Endothelial cell of umbilical vein (primary cell): ENCODE results near the gene SLC22A23. TPM values are rescaled to one million over a fixed set of nuclear protein-coding genes. Genes with fewer than 3 reads are reported as not detected.

ENCODE experiments used
- BruUV-seq: library from RNA; stranded (reverse); fragments of 400-500 nt; replicated peaks from 2 replicates; lab custom pipeline; 2021; lab: Mats Ljungman, UMichigan
- CTCF ChIA-PET: fragments of 300-600, 350-600 bp; sonication (Branson Sonifier 250); formaldehyde crosslinking; loops from one replicate; lab custom pipeline; 2021; ENCODE audit warnings: antibody characterized with exemption, inconsistent platforms; lab: Charles Lee
- POLR2A ChIA-PET: fragments of 300-600, 350-600 bp; sonication (Branson Sonifier 250); formaldehyde crosslinking; loops from one replicate; lab custom pipeline; 2021; ENCODE audit warnings: antibody characterized with exemption, inconsistent platforms; lab: Charles Lee
- DNase-seq: peaks from one replicate; pipeline ENCODE4 v3.0.0-alpha.2; 2011; ENCODE audit warnings: low read depth, low spot score
- FAIRE-seq: peaks from 2 replicates; lab custom pipeline; 2011; peaks lifted over from hg19 to GRCh38; lab: Jason Lieb, UNC
- H2AFZ ChIP-seq: 2 replicates; pipeline ENCODE4 v1.6.0; 2012; ENCODE audit warnings: low read depth, low read length, control low read depth, inconsistent platforms
- H3K27ac ChIP-seq: 2 replicates; pipeline ENCODE4 v1.5.1; 2011; ENCODE audit warnings: low read depth, mild to moderate bottlenecking, control low read depth, low read length, moderate library complexity; ENCODE audit not compliant: insufficient read depth
- H3K27me3 ChIP-seq, 2 experiments: 2 replicates each; pipeline versions ENCODE4 v1.6.0 to v1.6.1; 2011; ENCODE audit warnings: low read length in 2 of 2, mixed read lengths in 1 of 2; ENCODE audit not compliant: control insufficient read depth in 2 of 2, insufficient read depth in 2 of 2
- H3K36me3 ChIP-seq, 2 experiments: 2 replicates in 1 of 2; 3 replicates in 1 of 2; pipeline ENCODE4 v1.5.1; 2011; ENCODE audit warnings: low read length in 2 of 2, mild to moderate bottlenecking in 1 of 2, moderate library complexity in 1 of 2; ENCODE audit not compliant: control insufficient read depth in 2 of 2, insufficient read depth in 2 of 2; ENCODE audit errors: extremely low read depth in 1 of 2
- H3K4me1 ChIP-seq: 3 replicates; pipeline ENCODE4 v1.5.1; 2011; ENCODE audit warnings: mild to moderate bottlenecking, low read length; ENCODE audit not compliant: control insufficient read depth, insufficient read depth; ENCODE audit errors: extremely low read depth
- H3K4me2 ChIP-seq: 2 replicates; pipeline ENCODE4 v1.6.1; 2011; ENCODE audit warnings: low read length, control low read depth, mixed read lengths; ENCODE audit not compliant: insufficient read depth
- H3K4me3 ChIP-seq, 3 experiments: fragments of 200-600 bp in 1 of 3; sonication (generic), shearing (Covaris generic) in 1 of 3; replicated peaks in 1 of 3; 2 replicates each; pipeline ENCODE4 v1.5.1; 2011 to 2016; ENCODE audit warnings: control low read depth in 3 of 3, low read length in 3 of 3, mild to moderate bottlenecking in 2 of 3, inconsistent platforms in 1 of 3, low read depth in 1 of 3, moderate library complexity in 1 of 3; ENCODE audit not compliant: insufficient read depth in 1 of 3
- H3K79me2 ChIP-seq: 2 replicates; pipeline ENCODE4 v1.6.0; 2012; ENCODE audit warnings: low read length, inconsistent platforms; ENCODE audit not compliant: control insufficient read depth, insufficient read depth
- H3K9ac ChIP-seq: replicated peaks from 2 replicates; pipeline ENCODE3; 2011; ENCODE audit warnings: low read length, control low read depth; ENCODE audit not compliant: insufficient read depth; ENCODE audit errors: extremely low read depth
- H3K9me1 ChIP-seq: replicated peaks from 3 replicates; pipeline ENCODE4 v1.6.0; 2011; ENCODE audit warnings: mild to moderate bottlenecking, low read length; ENCODE audit not compliant: control insufficient read depth, insufficient read depth; ENCODE audit errors: extremely low read depth
- H3K9me3 ChIP-seq: replicated peaks from 2 replicates; pipeline ENCODE4 v1.5.1; 2012; ENCODE audit warnings: low read length, inconsistent platforms; ENCODE audit not compliant: control insufficient read depth, insufficient read depth
- H4K20me1 ChIP-seq: replicated peaks from 2 replicates; pipeline ENCODE3; 2011; ENCODE audit warnings: mild to moderate bottlenecking, low read length; ENCODE audit not compliant: control insufficient read depth, insufficient read depth; ENCODE audit errors: extremely low read depth
- EZH2 ChIP-seq: IDR thresholded peaks from 2 replicates; pipeline ENCODE4 v1.6.1; 2012; ENCODE audit warnings: borderline replicate concordance, low read depth, mild to moderate bottlenecking, moderate library complexity, low read length, inconsistent platforms; ENCODE audit not compliant: severe bottlenecking
- FOS ChIP-seq: IDR thresholded peaks from 2 replicates; pipeline ENCODE4 v1.6.1; 2011; ENCODE audit warnings: mild to moderate bottlenecking, low read length, moderate library complexity, borderline replicate concordance; ENCODE audit not compliant: insufficient read depth
- GATA2 ChIP-seq: IDR thresholded peaks from 2 replicates; pipeline ENCODE4 v1.7.0; 2011; ENCODE audit warnings: low read depth, mild to moderate bottlenecking, moderate library complexity, mixed read lengths, low read length; ENCODE audit not compliant: insufficient read length, insufficient read depth
- JUN ChIP-seq: IDR thresholded peaks from 2 replicates; pipeline ENCODE4 v1.6.1; 2011; ENCODE audit warnings: borderline replicate concordance, low read depth; ENCODE audit not compliant: insufficient read length, insufficient read depth
- MYC ChIP-seq: IDR thresholded peaks from one replicate; pipeline ENCODE4 v1.6.1; 2011; ENCODE audit warnings: mild to moderate bottlenecking, low read depth, low read length
- POLR2A ChIP-seq: IDR thresholded peaks from 2 replicates; pipeline ENCODE4 v1.6.1; 2012; ENCODE audit warnings: low read depth, mild to moderate bottlenecking, control low read depth, low read length
- POLR2AphosphoS5 ChIP-seq: IDR thresholded peaks from 2 replicates; pipeline ENCODE4 v1.6.1; 2012; ENCODE audit warnings: low read depth, mild to moderate bottlenecking, control low read depth, low read length, moderate library complexity; ENCODE audit not compliant: insufficient read depth
- dilution Hi-C: fragments of 300-500 bp; cut with MboI; formaldehyde crosslinking; loops from one replicate; pipeline ENCODE4 v1.15.0; 2019; ENCODE audit warnings: low sequenced_read_pairs; ENCODE audit not compliant: extremely low pct_ligation_motif_present
- intact Hi-C: fragments of 100-400 bp; cut with micrococcal nuclease; formaldehyde crosslinking; loops from one replicate; pipeline ENCODE4 v1.10.0; 2022
- polyA plus RNA-seq, 4 experiments: library from polyadenylated mRNA; depleted of rRNA in 3 of 4; stranded (reverse) in 3 of 4; unstranded in 1 of 4; fragments of >200 nt; gene quantifications; 2 replicates each; pipeline versions ENCODE4 v1.2.1 to v1.2.3, GENCODE V29; 2011 to 2012; ENCODE audit warnings: missing spikeins in 1 of 4
- total RNA-seq: library from RNA; stranded (reverse); gene quantifications from 2 replicates; pipeline ENCODE4 v1.2.3, GENCODE V29; 2021
- TF ChIP-seq, protein P1 (sequence below), 2 donors: IDR thresholded peaks; 1 replicate in 1 of 2; 2 replicates in 1 of 2; pipeline ENCODE4 v1.5.1; 2011; ENCODE audit warnings: low read length in 2 of 2, mild to moderate bottlenecking in 2 of 2, moderate library complexity in 2 of 2, control low read depth in 1 of 2, inconsistent platforms in 1 of 2, low read depth in 1 of 2; ENCODE audit not compliant: insufficient read depth in 1 of 2; ENCODE audit errors: extremely low read depth in 1 of 2
- TF ChIP-seq, protein P2 (sequence below): IDR thresholded peaks from 2 replicates; pipeline ENCODE4 v1.6.1; 2011; ENCODE audit not compliant: insufficient read depth, insufficient read length

Gene SLC22A23
- total and polyA plus RNA-seq, 2 donors (not counting 3 experiments of a cell fraction or from before 2014, with no cell fraction given) = 4.2 to 14.3 TPM

DNA sequence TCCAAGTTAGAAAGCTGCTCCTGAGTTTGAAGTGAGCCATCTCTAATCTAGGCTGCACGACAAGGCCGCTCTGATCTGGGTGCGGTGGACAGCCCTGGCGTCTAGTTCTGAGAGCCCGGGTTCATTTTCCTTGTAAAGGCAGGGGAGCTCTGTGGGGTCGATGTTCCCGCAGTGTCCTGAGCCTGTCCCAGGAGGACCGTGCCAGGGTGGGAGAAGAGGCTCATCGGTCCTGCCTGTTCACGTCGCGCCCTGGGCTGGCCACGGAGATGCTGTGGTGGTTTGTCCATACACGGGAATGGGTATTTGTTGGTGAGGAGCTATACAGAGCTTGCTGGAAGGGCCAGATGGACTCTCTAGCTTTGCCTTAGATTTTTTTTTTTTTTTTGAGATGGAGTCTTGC, 171.1 kb downstream of the SLC22A23 start:
- ChIA-PET CTCF (interaction anchor here (1.5 kb wide), 1 partner anchor 693 kb away, joined by 4 read pairs; no protein-coding TSS in a partner anchor), POLR2A (no interaction called here)
- Histone ChIP-seq H3K9ac (no peak overlapping the region), H3K4me2 (no peak overlapping the region), H3K36me3 (peaks cover 0 to 7% of the 10 kb centered on the region in 2 experiments), H3K9me1 (no peaks in the 10 kb centered on the region), H4K20me1 (no peaks in the 10 kb centered on the region), H3K4me1 (peaks cover 22% of the 10 kb centered on the region), H3K79me2 (no peaks in the 10 kb centered on the region), H3K9me3 (no peaks in the 10 kb centered on the region), H3K4me3 (no peak overlapping the region), H3K27me3 (no peaks in the 10 kb centered on the region), H2AFZ (no peak overlapping the region), H3K27ac (no peak overlapping the region)
- intact Hi-C loops = no loop called here
- DNase-seq (no peak), FAIRE-seq (no peak)
- BruUV-seq = no TSS peak
- TF ChIP-seq JUN = no peak
- TF ChIP-seq GATA2 = no peak
- TF ChIP-seq, protein P1, sequence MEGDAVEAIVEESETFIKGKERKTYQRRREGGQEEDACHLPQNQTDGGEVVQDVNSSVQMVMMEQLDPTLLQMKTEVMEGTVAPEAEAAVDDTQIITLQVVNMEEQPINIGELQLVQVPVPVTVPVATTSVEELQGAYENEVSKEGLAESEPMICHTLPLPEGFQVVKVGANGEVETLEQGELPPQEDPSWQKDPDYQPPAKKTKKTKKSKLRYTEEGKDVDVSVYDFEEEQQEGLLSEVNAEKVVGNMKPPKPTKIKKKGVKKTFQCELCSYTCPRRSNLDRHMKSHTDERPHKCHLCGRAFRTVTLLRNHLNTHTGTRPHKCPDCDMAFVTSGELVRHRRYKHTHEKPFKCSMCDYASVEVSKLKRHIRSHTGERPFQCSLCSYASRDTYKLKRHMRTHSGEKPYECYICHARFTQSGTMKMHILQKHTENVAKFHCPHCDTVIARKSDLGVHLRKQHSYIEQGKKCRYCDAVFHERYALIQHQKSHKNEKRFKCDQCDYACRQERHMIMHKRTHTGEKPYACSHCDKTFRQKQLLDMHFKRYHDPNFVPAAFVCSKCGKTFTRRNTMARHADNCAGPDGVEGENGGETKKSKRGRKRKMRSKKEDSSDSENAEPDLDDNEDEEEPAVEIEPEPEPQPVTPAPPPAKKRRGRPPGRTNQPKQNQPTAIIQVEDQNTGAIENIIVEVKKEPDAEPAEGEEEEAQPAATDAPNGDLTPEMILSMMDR (IDR thresholded peaks at IDR 0.05; ENCODE audit: extremely low read depth in 1 of 2, insufficient read depth in 1 of 2, low read depth in 1 of 2, low read length in 2 of 2) = no peak
- no peak for TF ChIP-seq MYC
- no peak for TF ChIP-seq POLR2A
- TF ChIP-seq EZH2 = no peak
- TF ChIP-seq, protein P2, sequence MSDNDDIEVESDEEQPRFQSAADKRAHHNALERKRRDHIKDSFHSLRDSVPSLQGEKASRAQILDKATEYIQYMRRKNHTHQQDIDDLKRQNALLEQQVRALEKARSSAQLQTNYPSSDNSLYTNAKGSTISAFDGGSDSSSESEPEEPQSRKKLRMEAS = no peak
- TF ChIP-seq POLR2AphosphoS5 = no peak
- no peak for TF ChIP-seq FOS
- dilution Hi-C loops = loop anchor here (25.0 kb wide), 1 partner anchor 702 kb away; no protein-coding TSS in a partner anchor
